HCT116 (cell line): Measurements from ENCODE around the gene PRSS36. TPM values are rescaled to one million over a fixed set of nuclear protein-coding genes. Genes with fewer than 3 reads are reported as not detected.

Experiments
- ATAC-seq: fragments of 200-7000 bp; cut with Tn5 transposase; 2 replicates; pipeline ENCODE4 v1.9.1; 2020; ENCODE audit warnings: mild to moderate bottlenecking, moderate library complexity
- Bru-seq: library from RNA; stranded (reverse); fragments of 400-500 nt; gene quantifications from one replicate; lab custom pipeline; 2021; lab: Mats Ljungman, UMichigan
- BruChase-seq, 2 experiments: library from RNA; stranded (reverse); fragments of 400-500 nt; gene quantifications; one replicate each; lab custom pipeline; 2021; lab: Mats Ljungman, UMichigan
- BruUV-seq: library from RNA; stranded (reverse); fragments of 400-500 nt; replicated peaks from 2 replicates; lab custom pipeline; 2021; lab: Mats Ljungman, UMichigan
- CTCF ChIA-PET: fragments of 300-600 bp; sonication (Branson Sonifier 250); formaldehyde crosslinking; loops from one replicate; lab custom pipeline; 2021; ENCODE audit warnings: antibody characterized with exemption; lab: Charles Lee
- POLR2A ChIA-PET: fragments of 300-600, 350-600 bp; sonication (Branson Sonifier 250); formaldehyde crosslinking; loops from one replicate; lab custom pipeline; 2021; ENCODE audit warnings: antibody characterized with exemption; lab: Charles Lee
- RAD21 ChIA-PET, 2 experiments: fragments of 300-600 bp; sonication (Branson Sonifier 250); formaldehyde crosslinking; loops; one replicate each; lab custom pipeline; 2023; ENCODE audit warnings: low total read pairs in 2 of 2; ENCODE audit not compliant: uncharacterized antibody in 2 of 2, unreplicated experiment in 2 of 2, low non-redundant PET in 1 of 2; lab: Charles Lee
- DNase-seq: peaks from one replicate; pipeline ENCODE4 v3.0.0-alpha.2; 2010; ENCODE audit warnings: low read depth, low spot score
- H2AFZ ChIP-seq: fragments of 200-600 bp; shearing (Covaris generic), sonication (generic); 2 replicates; pipeline ENCODE4 v1.6.1; 2017; ENCODE audit warnings: low read depth, mixed run types, mixed read lengths, antibody characterized with exemption, low read length; ENCODE audit not compliant: poor library complexity, severe bottlenecking
- H3K27ac ChIP-seq: 2 replicates; pipeline ENCODE4 v1.5.1; 2012; ENCODE audit warnings: low read depth, low read length
- H3K27me3 ChIP-seq: fragments of 200-600 bp; sonication (generic); 2 replicates; pipeline ENCODE4 v1.6.1; 2016; ENCODE audit warnings: mixed run types, low read length, mixed read lengths; ENCODE audit not compliant: insufficient read depth
- H3K36me3 ChIP-seq, 2 experiments: fragments of 200-500 bp in 1 of 2; fragments of 200-600 bp in 1 of 2; sonication (Bioruptor generic) in 1 of 2; sonication (generic) in 1 of 2; 2 replicates each; pipeline versions ENCODE4 v1.5.1 to v1.6.1; 2014 to 2016; ENCODE audit warnings: low read length in 2 of 2, inconsistent platforms in 1 of 2, mixed read lengths in 1 of 2, mixed run types in 1 of 2; ENCODE audit not compliant: insufficient read depth in 2 of 2, control insufficient read depth in 1 of 2
- H3K4me1 ChIP-seq, 2 experiments: fragments of 200-600 bp in 1 of 2; sonication (generic) in 1 of 2; 2 replicates each; pipeline versions ENCODE4 v1.5.1 to v1.6.1; 2012 to 2017; ENCODE audit warnings: low read length in 2 of 2, inconsistent platforms in 1 of 2, mild to moderate bottlenecking in 1 of 2, mixed read lengths in 1 of 2, mixed run types in 1 of 2, moderate library complexity in 1 of 2; ENCODE audit not compliant: insufficient read depth in 2 of 2, control insufficient read depth in 1 of 2
- H3K4me2 ChIP-seq: fragments of 200-600 bp; sonication (generic); 2 replicates; pipeline ENCODE4 v1.6.1; 2017; ENCODE audit warnings: mixed run types, low read length, mixed read lengths
- H3K4me3 ChIP-seq, 2 experiments: fragments of 200-600 bp in 1 of 2; sonication (generic) in 1 of 2; replicated peaks in 1 of 2; 2 replicates each; pipeline ENCODE4 v1.5.1; 2011 to 2016; ENCODE audit warnings: low read length in 2 of 2, control low read depth in 1 of 2, low read depth in 1 of 2, mild to moderate bottlenecking in 1 of 2, mixed read lengths in 1 of 2, mixed run types in 1 of 2
- H3K79me2 ChIP-seq: fragments of 200-600 bp; sonication (generic); 2 replicates; pipeline ENCODE4 v1.6.1; 2017; ENCODE audit warnings: mild to moderate bottlenecking, mixed run types, low read length, moderate library complexity, mixed read lengths; ENCODE audit not compliant: insufficient read depth
- H3K9ac ChIP-seq: fragments of 200-600 bp; sonication (generic); 2 replicates; pipeline ENCODE4 v1.6.1; 2016; ENCODE audit warnings: low read length, mixed read lengths
- H3K9me2 ChIP-seq: fragments of 200-600 bp; sonication (generic), shearing (Covaris generic); 2 replicates; pipeline ENCODE4 v1.6.1; 2017; ENCODE audit warnings: mixed run types, mild to moderate bottlenecking, moderate library complexity; ENCODE audit not compliant: insufficient read depth
- H3K9me3 ChIP-seq, 2 experiments: fragments of 200-500 bp in 1 of 2; fragments of 200-600 bp in 1 of 2; sonication (Bioruptor generic) in 1 of 2; sonication (generic) in 1 of 2; 2 replicates each; pipeline ENCODE4 v1.6.1; 2014 to 2017; ENCODE audit warnings: low read length in 2 of 2, mixed read lengths in 2 of 2, inconsistent platforms in 1 of 2, low read depth in 1 of 2, mild to moderate bottlenecking in 1 of 2, mixed run types in 1 of 2, moderate library complexity in 1 of 2; ENCODE audit not compliant: control insufficient read depth in 1 of 2, insufficient read depth in 1 of 2
- H4K20me1 ChIP-seq: fragments of 200-600 bp; sonication (generic), shearing (Covaris generic); 2 replicates; pipeline ENCODE4 v1.6.1; 2017; ENCODE audit warnings: mixed run types, mild to moderate bottlenecking, moderate library complexity; ENCODE audit not compliant: insufficient read depth
- ATF3 ChIP-seq: IDR thresholded peaks from 2 replicates; pipeline ENCODE4 v1.6.1; 2012
- CBX3 ChIP-seq: IDR thresholded peaks from 2 replicates; pipeline ENCODE4 v1.6.1; 2012; ENCODE audit warnings: low read depth
- CEBPB ChIP-seq: IDR thresholded peaks from 2 replicates; pipeline ENCODE4 v1.6.1; 2012; ENCODE audit warnings: low read depth
- EGR1 ChIP-seq: IDR thresholded peaks from 2 replicates; pipeline ENCODE4 v1.6.1; 2012; ENCODE audit warnings: low read depth
- EZH2 ChIP-seq: fragments of 200-600 bp; sonication (generic); IDR thresholded peaks from 2 replicates; pipeline ENCODE4 v1.6.1; 2017; ENCODE audit warnings: antibody characterized with exemption, mixed run types
- FOSL1 ChIP-seq: IDR thresholded peaks from 2 replicates; pipeline ENCODE4 v1.6.1; 2012; ENCODE audit warnings: low read depth
- JUND ChIP-seq: IDR thresholded peaks from 2 replicates; pipeline ENCODE4 v1.6.1; 2012
- POLR2A ChIP-seq: IDR thresholded peaks from 2 replicates; pipeline ENCODE4 v1.7.0; 2011; ENCODE audit warnings: borderline replicate concordance; ENCODE audit not compliant: insufficient read depth, insufficient read length; ENCODE audit errors: extremely low read depth
- POLR2AphosphoS5 ChIP-seq: IDR thresholded peaks from 2 replicates; pipeline ENCODE4 v1.6.1; 2011; ENCODE audit warnings: mild to moderate bottlenecking, low read depth, low read length, moderate library complexity
- RAD21 ChIP-seq: IDR thresholded peaks from 2 replicates; pipeline ENCODE4 v1.6.1; 2012; ENCODE audit warnings: low read depth, mild to moderate bottlenecking
- SIN3A ChIP-seq: IDR thresholded peaks from 2 replicates; pipeline ENCODE4 v1.6.1; 2012; ENCODE audit warnings: low read depth
- SP1 ChIP-seq: IDR thresholded peaks from 2 replicates; pipeline ENCODE4 v1.6.1; 2012; ENCODE audit warnings: low read depth
- SRF ChIP-seq: IDR thresholded peaks from 2 replicates; pipeline ENCODE4 v1.6.1; 2012; ENCODE audit warnings: low read depth
- TCF7L2 ChIP-seq: IDR thresholded peaks from 2 replicates; pipeline ENCODE4 v1.7.0; 2011; ENCODE audit warnings: borderline replicate concordance, inconsistent platforms; ENCODE audit not compliant: insufficient read depth, insufficient read length; ENCODE audit errors: extremely low read depth
- YY1 ChIP-seq: IDR thresholded peaks from 2 replicates; pipeline ENCODE4 v1.6.1; 2011; ENCODE audit warnings: low read length, low read depth, moderate library complexity, mild to moderate bottlenecking; ENCODE audit not compliant: insufficient replicate concordance; ENCODE audit errors: extremely low read depth
- ZFX ChIP-seq: fragments of 450-650 bp; IDR thresholded peaks from 2 replicates; pipeline ENCODE4 v1.6.1; 2017
- ZNF274 ChIP-seq: fragments of 200-500 bp; sonication (Bioruptor generic); IDR thresholded peaks from 2 replicates; pipeline ENCODE4 v1.6.1; 2014; ENCODE audit warnings: mild to moderate bottlenecking, low read depth, low read length, inconsistent platforms
- intact Hi-C: fragments of 100-400 bp; cut with micrococcal nuclease; formaldehyde crosslinking; loops from 2 replicates; pipeline ENCODE4 v1.10.0; 2022
- long read RNA-seq: library from polyadenylated mRNA; unstranded; transcript quantifications from one replicate; pipeline ENCODE4 v2.0.0, GENCODE V29; 2021; ENCODE audit not compliant: unreplicated experiment
- polyA plus RNA-seq: library from polyadenylated mRNA; unstranded; fragments of >200 nt; gene quantifications from 2 replicates; pipeline ENCODE4 v1.2.1, GENCODE V29; 2012; ENCODE audit warnings: missing spikeins
- total RNA-seq: library from RNA; stranded (reverse); gene quantifications from one replicate; pipeline ENCODE4 v1.2.1, GENCODE V29; 2021; ENCODE audit not compliant: unreplicated experiment

PRSS36 gene
- total RNA-seq (not detected), Bru-seq, nascent RNA (percentile 20 among the genes with signal in this experiment), BruChase-seq, experiment 1, labeled RNA remaining after a 6-hour chase (percentile 7 among the genes with signal in this experiment), BruChase-seq, experiment 2, labeled RNA remaining after a 2-hour chase (percentile 12 among the genes with signal in this experiment)
- 0.33 and 0.92 TPM in 2 replicates for polyA plus RNA-seq
- long read RNA-seq = 0 reads

GRCh38 chr16:31149894-31150890 lies at the start of gene PRSS36:
Gene PRSS36, minus strand, starts transcription at chr16:31150066. Its CDS starts 31 bp downstream, at chr16:31150035.
- TF ChIP-seq POLR2A (no peak), ZNF274 (no peak), RAD21 (no peak), ATF3 (no peak), FOSL1 (no peak), ZFX (no peak), JUND (no peak), POLR2AphosphoS5 (no peak), TCF7L2 (no peak), SIN3A (no peak), CBX3 (no peak), EGR1 (no peak), YY1 (no peak), SRF (no peak), CEBPB (no peak), EZH2 (no peak), SP1 (no peak)
- no peaks in the 10 kb centered on the region for H3K27me3 ChIP-seq
- no TSS peak for BruUV-seq
- no peak within 1 kb of the TSS for H3K4me2 ChIP-seq
- RAD21 ChIA-PET = no interaction called here
- H2AFZ ChIP-seq = no peak within 1 kb of the TSS
- intact Hi-C loops = no loop called here
- CTCF ChIA-PET = no interaction called here
- no peaks in the 10 kb centered on the region for H3K79me2 ChIP-seq
- H3K4me3 ChIP-seq = no peak within 1 kb of the TSS
- H3K27ac ChIP-seq = no peak within 1 kb of the TSS
- H4K20me1 ChIP-seq = no peaks in the 10 kb centered on the region
- H3K4me1 ChIP-seq = peaks cover 14 to 29% of the 10 kb centered on the region in 2 experiments; a peak in 3 of 4 replicates
- H3K9me3 ChIP-seq = no peaks in the 10 kb centered on the region
- H3K36me3 ChIP-seq = no peaks in the 10 kb centered on the region
- POLR2A ChIA-PET = no interaction called here
- H3K9ac ChIP-seq = no peak within 1 kb of the TSS
- DNase-seq = no peak
- no peak for ATAC-seq
- H3K9me2 ChIP-seq = no peaks in the 10 kb centered on the region
